Measurements from ENCODE around the gene GRSF1. TPM values are rescaled to one million over a fixed set of nuclear protein-coding genes. Genes with fewer than 3 reads are reported as not detected.

GRSF1 gene
- total RNA-seq, 1 experiment from 2014 or later = 70.0 TPM

GRCh38 chr4:70768301-70768948 lies 71.3 kb downstream of the GRSF1 start:
- CTCF ChIA-PET = no interaction called here
- no peaks in the 10 kb centered on the region for H3K27me3 ChIP-seq (ENCODE audit: insufficient read depth, low read depth)

More at GRCh38 chr4:70768301-70768948, 71.3 kb downstream of the GRSF1 start:
- no peaks in the 10 kb centered on the region for H3K9me2 ChIP-seq (ENCODE audit: insufficient read depth)
- no peak overlapping the region for H3K4me3 ChIP-seq
- intact Hi-C loops (cut with micrococcal nuclease; ENCODE audit: unreplicated experiment) = no loop called here
- no peaks in the 10 kb centered on the region for H3F3A ChIP-seq (ENCODE audit: insufficient read depth, low read depth)
- H3K4me1 ChIP-seq (replicated peaks; ENCODE audit: insufficient read depth) = no peaks in the 10 kb centered on the region
- POLR2A ChIA-PET (ENCODE audit: unreplicated experiment) = no interaction called here
- no peak for TF ChIP-seq EZH2 (IDR thresholded peaks at IDR 0.05; ENCODE audit: low read depth)
- TF ChIP-seq CTCF (conservative IDR thresholded peaks at IDR 0.05) = no peak
- BruUV-seq (replicated peaks) = no TSS peak
- H3K4me2 ChIP-seq = no peak overlapping the region
- no peaks in the 10 kb centered on the region for H3K79me2 ChIP-seq (ENCODE audit: low read depth)
- no peak for DNase-seq
- no peaks in the 10 kb centered on the region for H4K20me1 ChIP-seq (ENCODE audit: insufficient read depth)
- H3K27ac ChIP-seq = no peak overlapping the region
- H3K9me3 ChIP-seq (ENCODE audit: insufficient read depth, low read depth) = no peaks in the 10 kb centered on the region
- no peaks in the 10 kb centered on the region for H3K36me3 ChIP-seq (ENCODE audit: low read depth)
- no peak overlapping the region for H2AFZ ChIP-seq

Other genes starting within 250 kb of the GRSF1 start
- not detected in 2 replicates for gene AMBN, start 247.6 kb downstream of the GRSF1 start, total RNA-seq (2021)
- not detected in 2 replicates for gene ENAM, start 211.1 kb downstream of the GRSF1 start, total RNA-seq (2021)
- gene JCHAIN, start 173.4 kb downstream of the GRSF1 start, total RNA-seq (2021) = not detected in 2 replicates
- 15.1 and 16.4 TPM in 2 replicates for gene UTP3, start 151.4 kb downstream of the GRSF1 start, total RNA-seq (2021)
- 22.8 and 23.6 TPM in 2 replicates for gene RUFY3, start 117.9 kb downstream of the GRSF1 start, total RNA-seq (2021)
- 14.5 and 14.6 TPM in 2 replicates for gene MOB1B, start 62.5 kb upstream of the GRSF1 start, total RNA-seq (2021)
- 10.1 and 11.8 TPM in 2 replicates for gene DCK, start 153.8 kb upstream of the GRSF1 start, total RNA-seq (2021)